ENCODE data around the gene SELENOK. TPM values are rescaled to one million over a fixed set of nuclear protein-coding genes. Genes with fewer than 3 reads are reported as not detected.
A peak's percentile ranks its signal among the peaks of the same experiment; 100 is the strongest.

Gene SELENOK
- total and polyA plus RNA-seq, 2 donors (not counting 3 experiments of a cell fraction or from before 2014, with no cell fraction given) = 26.1 to 35.2 TPM

GRCh38 chr3:53846134-53846850, 45.4 kb downstream of the SELENOK start, which contains the start of the genes CHDH and IL17RB:
Gene CHDH, minus strand, starts transcription at chr3:53846419. Its CDS starts 22,411 bp downstream, at chr3:53824008.
Gene IL17RB, plus strand, starts transcription at chr3:53846568. Its CDS starts 21 bp downstream, at chr3:53846589.
- no TSS peak for BruUV-seq (replicated peaks)
- FAIRE-seq = no peak
- Histone ChIP-seq H3K4me3 (replicated peaks in 1 of 3; ENCODE audit: insufficient read depth in 1 of 3, low read depth in 1 of 3, low read length in 3 of 3) (peak within 1 kb of the TSS in 1 of 3 experiments; percentile 36), H3K4me1 (ENCODE audit: control insufficient read depth, extremely low read depth, insufficient read depth, low read length) (no peaks in the 10 kb centered on the region), H3K9me3 (replicated peaks; ENCODE audit: control insufficient read depth, insufficient read depth, low read length) (no peaks in the 10 kb centered on the region), H2AFZ (ENCODE audit: low read depth, low read length) (peak within 1 kb of the TSS; percentile 52), H3K27me3 (ENCODE audit: control insufficient read depth in 2 of 2, insufficient read depth in 2 of 2, low read length in 2 of 2) (peaks cover 30 to 32% of the 10 kb centered on the region in 2 experiments), H3K4me2 (ENCODE audit: insufficient read depth, low read length) (peak within 1 kb of the TSS; percentile 33), H3K79me2 (ENCODE audit: control insufficient read depth, insufficient read depth, low read length) (no peaks in the 10 kb centered on the region), H4K20me1 (replicated peaks; ENCODE audit: control insufficient read depth, extremely low read depth, insufficient read depth, low read length) (no peaks in the 10 kb centered on the region), H3K9me1 (replicated peaks; ENCODE audit: control insufficient read depth, extremely low read depth, insufficient read depth, low read length) (no peaks in the 10 kb centered on the region), H3K36me3 (ENCODE audit: control insufficient read depth in 2 of 2, extremely low read depth in 1 of 2, insufficient read depth in 2 of 2, low read length in 2 of 2) (no peaks in the 10 kb centered on the region), H3K9ac (replicated peaks; ENCODE audit: extremely low read depth, insufficient read depth, low read length) (no peak within 1 kb of the TSS), H3K27ac (ENCODE audit: insufficient read depth, low read depth, low read length) (no peak within 1 kb of the TSS)
- ChIA-PET CTCF (no interaction called here), POLR2A (no interaction called here)
- dilution Hi-C loops (cut with MboI; ENCODE audit: extremely low pct_ligation_motif_present, low sequenced_read_pairs) (no loop called here), intact Hi-C loops (cut with micrococcal nuclease) (no loop called here)
- peak; percentile 83 for TF ChIP-seq EZH2 (IDR thresholded peaks at IDR 0.05; ENCODE audit: borderline replicate concordance, low read depth, low read length, severe bottlenecking)
- no peak for TF ChIP-seq MYC (IDR thresholded peaks at IDR 0.05; ENCODE audit: low read depth, low read length)
- TF ChIP-seq POLR2A (IDR thresholded peaks at IDR 0.05; ENCODE audit: low read depth, low read length) = no peak
- peak; percentile 6 for DNase-seq (ENCODE audit: low read depth, low spot score)

GRCh38 chr3:53845881-53846133, 45.9 kb downstream of the SELENOK start:
- H2AFZ ChIP-seq (ENCODE audit: low read depth, low read length) = peak overlapping the region; percentile 14
- peak overlapping the region in 1 of 3 experiments; percentile 36 for H3K4me3 ChIP-seq (replicated peaks in 1 of 3; ENCODE audit: insufficient read depth in 1 of 3, low read depth in 1 of 3, low read length in 3 of 3)
- BruUV-seq (replicated peaks) = no TSS peak
- peaks cover 30 to 32% of the 10 kb centered on the region in 2 experiments for H3K27me3 ChIP-seq (ENCODE audit: control insufficient read depth in 2 of 2, insufficient read depth in 2 of 2, low read length in 2 of 2)
- no peaks in the 10 kb centered on the region for H3K79me2 ChIP-seq (ENCODE audit: control insufficient read depth, insufficient read depth, low read length)
- H4K20me1 ChIP-seq (replicated peaks; ENCODE audit: control insufficient read depth, extremely low read depth, insufficient read depth, low read length) = no peaks in the 10 kb centered on the region
- dilution Hi-C loops (cut with MboI; ENCODE audit: extremely low pct_ligation_motif_present, low sequenced_read_pairs) (no loop called here), intact Hi-C loops (cut with micrococcal nuclease) (no loop called here)
- H3K4me1 ChIP-seq (ENCODE audit: control insufficient read depth, extremely low read depth, insufficient read depth, low read length) = no peaks in the 10 kb centered on the region
- CTCF ChIA-PET = no interaction called here
- no peak for FAIRE-seq
- no peaks in the 10 kb centered on the region for H3K9me1 ChIP-seq (replicated peaks; ENCODE audit: control insufficient read depth, extremely low read depth, insufficient read depth, low read length)
- H3K4me2 ChIP-seq (ENCODE audit: insufficient read depth, low read length) = peak overlapping the region; percentile 33
- H3K27ac ChIP-seq (ENCODE audit: insufficient read depth, low read depth, low read length) = no peak overlapping the region
- no peak overlapping the region for H3K9ac ChIP-seq (replicated peaks; ENCODE audit: extremely low read depth, insufficient read depth, low read length)
- no peak for TF ChIP-seq JUN (IDR thresholded peaks at IDR 0.05; ENCODE audit: borderline replicate concordance, insufficient read depth, insufficient read length, low read depth)
- TF ChIP-seq EZH2 (IDR thresholded peaks at IDR 0.05; ENCODE audit: borderline replicate concordance, low read depth, low read length, severe bottlenecking) = peak; percentile 91
- TF ChIP-seq MAX (IDR thresholded peaks at IDR 0.05; ENCODE audit: insufficient read depth, insufficient read length) = no peak
- H3K36me3 ChIP-seq (ENCODE audit: control insufficient read depth in 2 of 2, extremely low read depth in 1 of 2, insufficient read depth in 2 of 2, low read length in 2 of 2) = no peaks in the 10 kb centered on the region
- H3K9me3 ChIP-seq (replicated peaks; ENCODE audit: control insufficient read depth, insufficient read depth, low read length) = no peaks in the 10 kb centered on the region
- POLR2A ChIA-PET = no interaction called here
- DNase-seq (ENCODE audit: low read depth, low spot score) = no peak

Data from endothelial cell of umbilical vein (primary cell).